GM13976 (cell line): ENCODE results near the gene PNMA8B.

Experiments used
- DNase-seq: peaks from one replicate; pipeline ENCODE4 v3.0.0; 2012; ENCODE audit warnings: low spot score
- CTCF ChIP-seq: IDR thresholded peaks from 2 replicates; pipeline ENCODE4 v1.5.1; 2012; ENCODE audit warnings: borderline replicate concordance, mild to moderate bottlenecking; ENCODE audit not compliant: insufficient read depth; ENCODE audit errors: extremely low read depth, missing control alignments, control extremely low read depth
- in situ Hi-C: fragments of 300-500 bp; cut with MboI; formaldehyde crosslinking; loops from one replicate; pipeline ENCODE4 v1.12.0; 2022; ENCODE audit warnings: low sequenced_read_pairs, mixed read lengths, inconsistent platforms; ENCODE audit not compliant: unreplicated experiment

Gene PNMA8B

GRCh38 chr19:46460055-46460454, 35.6 kb downstream of the PNMA8B start:
- in situ Hi-C loops: no loop called here
- TF ChIP-seq CTCF: no peak
- no peak for DNase-seq

GRCh38 chr19:46456930-46457329, 38.7 kb downstream of the PNMA8B start:
- in situ Hi-C loops: no loop called here
- TF ChIP-seq CTCF: no peak
- no peak for DNase-seq

- no peak for TF ChIP-seq CTCF
These were observed 41.4 kb downstream of the PNMA8B start for GRCh38 chr19:46454244-46454643.

GRCh38 chr19:46453661-46454060, 42.0 kb downstream of the PNMA8B start:
- TF ChIP-seq CTCF: no peak
- no peak for DNase-seq
- in situ Hi-C loops: no loop called here

More at GRCh38 chr19:46454244-46454643, 41.4 kb downstream of the PNMA8B start:
- no peak for DNase-seq
- in situ Hi-C loops: no loop called here

- no peak for TF ChIP-seq CTCF
- in situ Hi-C loops: no loop called here
- DNase-seq: no peak
These were observed 43.5 kb downstream of the PNMA8B start for GRCh38 chr19:46452186-46452585.

GRCh38 chr19:46451352-46451751, 44.3 kb downstream of the PNMA8B start:
- no peak for DNase-seq
- no peak for TF ChIP-seq CTCF
- in situ Hi-C loops: no loop called here

GRCh38 chr19:46450737-46451136, 44.9 kb downstream of the PNMA8B start:
- in situ Hi-C loops: no loop called here
- DNase-seq: no peak
- TF ChIP-seq CTCF: no peak
